ENCODE data around the gene EFCC1.

Gene EFCC1

GRCh38 chr3:129060276-129061022, 59.3 kb downstream of the EFCC1 start, which contains the start of gene GP9:
GP9 (plus strand) TSS chr3:129060779; CDS start chr3:129061740, 961 bp downstream.
- no peaks in the 10 kb centered on the region for H3K27me3 ChIP-seq
- H3K9me3 ChIP-seq = no peaks in the 10 kb centered on the region
- H3K27ac ChIP-seq = no peak within 1 kb of the TSS
- no peak for TF ChIP-seq CTCF (IDR thresholded peaks at IDR 0.05)
- H3K36me3 ChIP-seq = no peaks in the 10 kb centered on the region
- H3K4me1 ChIP-seq (ENCODE audit: control insufficient read depth in 1 of 2, insufficient read depth in 1 of 2, low read depth in 1 of 2, low read length in 1 of 2) = peaks cover 8 to 20% of the 10 kb centered on the region in 2 experiments
- no peak within 1 kb of the TSS for H3K4me3 ChIP-seq (ENCODE audit: low read depth in 1 of 2, low read length in 1 of 2)

- Histone ChIP-seq H3K27ac (no peak overlapping the region), H3K36me3 (no peaks in the 10 kb centered on the region), H3K27me3 (no peaks in the 10 kb centered on the region), H3K9me3 (no peaks in the 10 kb centered on the region), H3K4me3 (ENCODE audit: low read depth in 1 of 2, low read length in 1 of 2) (no peak overlapping the region), H3K4me1 (ENCODE audit: control insufficient read depth in 1 of 2, insufficient read depth in 1 of 2, low read depth in 1 of 2, low read length in 1 of 2) (peaks cover 8 to 16% of the 10 kb centered on the region in 2 experiments)
- TF ChIP-seq CTCF (IDR thresholded peaks at IDR 0.05) = no peak
These were observed 60.2 kb downstream of the EFCC1 start for GRCh38 chr3:129061023-129061887.

- no peak for TF ChIP-seq CTCF (IDR thresholded peaks at IDR 0.05)
- H3K36me3 ChIP-seq = no peaks in the 10 kb centered on the region
- H3K4me3 ChIP-seq (ENCODE audit: low read depth in 1 of 2, low read length in 1 of 2) = no peak overlapping the region
These were observed 61.1 kb downstream of the EFCC1 start for GRCh38 chr3:129061888-129062834.

GRCh38 chr3:129063091-129063640, 62.1 kb downstream of the EFCC1 start:
- Histone ChIP-seq H3K27ac (no peak overlapping the region), H3K4me1 (ENCODE audit: control insufficient read depth in 1 of 2, insufficient read depth in 1 of 2, low read depth in 1 of 2, low read length in 1 of 2) (peaks cover 12 to 15% of the 10 kb centered on the region in 2 experiments), H3K36me3 (no peaks in the 10 kb centered on the region), H3K4me3 (ENCODE audit: low read depth in 1 of 2, low read length in 1 of 2) (no peak overlapping the region), H3K27me3 (no peaks in the 10 kb centered on the region), H3K9me3 (no peaks in the 10 kb centered on the region)
- TF ChIP-seq CTCF (IDR thresholded peaks at IDR 0.05) = no peak

More at GRCh38 chr3:129061888-129062834, 61.1 kb downstream of the EFCC1 start:
- H3K4me1 ChIP-seq (ENCODE audit: control insufficient read depth in 1 of 2, insufficient read depth in 1 of 2, low read depth in 1 of 2, low read length in 1 of 2) = peaks cover 8 to 15% of the 10 kb centered on the region in 2 experiments
- no peak overlapping the region for H3K27ac ChIP-seq
- no peaks in the 10 kb centered on the region for H3K27me3 ChIP-seq
- no peaks in the 10 kb centered on the region for H3K9me3 ChIP-seq

All from neutrophil (primary cell).